Sigmoid colon (tissue), 7 donors: Measurements from ENCODE around the gene KAT2A. TPM values are rescaled to one million over a fixed set of nuclear protein-coding genes. Genes with fewer than 3 reads are reported as not detected.

Source experiments
- DNase-seq: peaks from one replicate; pipeline ENCODE4 v3.0.0-alpha.2; 2019
- H3K27ac ChIP-seq, 4 donors: fragments of 200-600 bp; sonication (generic); one replicate each; pipeline ENCODE4 v1.5.1; 2016 to 2019; ENCODE audit warnings: mild to moderate bottlenecking in 1 of 4
- H3K27me3 ChIP-seq, 3 donors: fragments of 200-600 bp; sonication (generic); one replicate each; pipeline ENCODE4 v1.5.1; 2019; ENCODE audit warnings: mild to moderate bottlenecking in 1 of 3
- H3K36me3 ChIP-seq, 4 donors: fragments of 200-600 bp; sonication (generic); one replicate each; pipeline ENCODE4 v1.5.1; 2016 to 2019
- H3K4me1 ChIP-seq, 4 donors: fragments of 200-600 bp; sonication (generic); one replicate each; pipeline ENCODE4 v1.5.1; 2017 to 2019
- H3K4me3 ChIP-seq, 4 donors: fragments of 200-600 bp; sonication (generic); one replicate each; pipeline ENCODE4 v1.5.1; 2017 to 2019; ENCODE audit warnings: mild to moderate bottlenecking in 2 of 4, moderate library complexity in 1 of 4
- H3K9me3 ChIP-seq, 4 donors: fragments of 200-600 bp in 3 of 4; sonication (generic) in 3 of 4; one replicate each; pipeline versions ENCODE4 v1.5.1 to v1.6.1; 2013 to 2019
- EP300 ChIP-seq, 4 donors: sonication (generic); formaldehyde crosslinking; IDR thresholded peaks; one replicate each; pipeline ENCODE4 v1.6.1; 2017; ENCODE audit warnings: antibody characterized with exemption in 4 of 4
- POLR2A ChIP-seq, 2 donors: fragments of 450-650 bp; IDR thresholded peaks; one replicate each; pipeline ENCODE4 v1.6.1; 2016; ENCODE audit warnings: antibody characterized with exemption in 2 of 2, mild to moderate bottlenecking in 2 of 2, moderate library complexity in 2 of 2
- POLR2AphosphoS5 ChIP-seq, 4 donors: sonication (generic); formaldehyde crosslinking; IDR thresholded peaks; one replicate each; pipeline ENCODE4 v1.6.1; 2017; ENCODE audit warnings: antibody characterized with exemption in 4 of 4
- WGBS, 2 donors: extraction: QIAGEN DNeasy Blood & Tissue Kit; methylation state at CpG; one replicate each; pipeline ENCODE4 v1.1.7; 2013; 5-methylcytosine and 5-hydroxymethylcytosine counted together
- intact Hi-C: fragments of 100-400 bp; cut with DNase I; formaldehyde crosslinking; loops from one replicate; pipeline ENCODE4 v1.15.1; 2023
- polyA plus RNA-seq, 3 donors: library from polyadenylated mRNA; stranded (reverse); fragments of 200-250 nt; gene quantifications; one replicate each; pipeline ENCODE4 v1.2.3, GENCODE V29; 2013
- total RNA-seq, 4 donors: library from RNA; depleted of rRNA; stranded (reverse); fragments of >200 nt; gene quantifications; one replicate each; pipeline ENCODE4 v1.1.0, GENCODE V29; 2016
- TF ChIP-seq, protein P1 (sequence below), 4 experiments: fragments of 450-650 bp in 3 of 4; fragments of 200-600 bp in 1 of 4; IDR thresholded peaks; one replicate each; pipeline ENCODE4 v1.5.1; 2016 to 2019; ENCODE audit warnings: antibody characterized with exemption in 4 of 4, mild to moderate bottlenecking in 3 of 4, moderate library complexity in 2 of 4
- donor health status: healthy with polysubstance abuse.
- donor health status: Bipolar disorder and iron deficiency.
- donor health status: healthy.

The KAT2A gene
- total and polyA plus RNA-seq, 7 donors: 6.9 to 95.8 (median 20.4) TPM

DNA sequence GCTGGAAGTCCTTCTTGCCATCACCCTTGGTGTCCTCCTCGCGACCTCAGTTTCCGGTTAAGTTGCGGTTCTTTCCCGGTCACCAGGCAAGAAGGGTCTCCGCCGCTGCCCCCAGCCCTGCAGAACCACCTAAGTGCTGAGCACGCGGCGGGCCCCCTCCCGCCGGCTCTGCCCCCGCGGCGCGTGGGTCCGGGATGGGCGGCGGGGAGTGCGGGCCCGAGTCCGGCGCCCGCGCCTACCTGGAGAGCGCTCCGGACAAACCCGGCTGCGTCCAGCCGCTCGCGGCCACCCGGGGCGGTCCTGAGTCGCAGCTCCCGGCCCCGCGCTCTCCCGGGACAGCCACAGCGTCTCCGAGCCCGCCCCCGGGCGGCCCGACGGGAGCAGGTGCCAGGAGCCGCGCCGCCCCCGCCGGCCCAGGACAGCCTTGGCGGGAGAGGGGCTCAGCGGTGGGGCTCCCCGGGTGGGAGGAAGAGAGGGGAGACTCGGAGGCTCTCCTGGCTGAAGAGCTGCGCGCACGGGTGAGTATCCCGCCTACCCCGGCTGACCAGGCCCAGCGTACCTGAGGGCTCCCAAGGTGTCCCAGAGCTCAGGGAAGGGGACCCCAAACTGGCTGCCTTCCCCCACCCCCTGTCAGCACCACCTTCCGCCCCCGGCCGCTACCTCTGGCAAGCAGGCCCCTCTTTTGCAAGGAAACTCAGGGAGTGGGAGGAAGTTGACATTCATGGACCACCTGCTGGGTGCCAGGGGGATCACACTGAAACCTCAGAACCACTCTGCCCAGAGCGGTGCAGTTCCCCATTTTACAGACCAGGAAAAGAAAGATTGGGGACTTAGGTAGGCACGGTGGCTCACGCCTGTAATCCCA, 48.6 kb downstream of the KAT2A start:
- Histone ChIP-seq H3K4me3 (peak overlapping the region in 3 of 4 donors; percentile 14 to 36 (median 34)), H3K4me1 (peaks cover 0 to 11% (median 9%) of the 10 kb centered on the region in 4 donors), H3K9me3 (no peaks in the 10 kb centered on the region), H3K27me3 (peaks cover 13 to 58% (median 26%) of the 10 kb centered on the region in 3 donors), H3K36me3 (no peaks in the 10 kb centered on the region), H3K27ac (no peak overlapping the region)
- no peak for TF ChIP-seq POLR2AphosphoS5 (IDR thresholded peaks at IDR 0.05)
- TF ChIP-seq, protein P1, sequence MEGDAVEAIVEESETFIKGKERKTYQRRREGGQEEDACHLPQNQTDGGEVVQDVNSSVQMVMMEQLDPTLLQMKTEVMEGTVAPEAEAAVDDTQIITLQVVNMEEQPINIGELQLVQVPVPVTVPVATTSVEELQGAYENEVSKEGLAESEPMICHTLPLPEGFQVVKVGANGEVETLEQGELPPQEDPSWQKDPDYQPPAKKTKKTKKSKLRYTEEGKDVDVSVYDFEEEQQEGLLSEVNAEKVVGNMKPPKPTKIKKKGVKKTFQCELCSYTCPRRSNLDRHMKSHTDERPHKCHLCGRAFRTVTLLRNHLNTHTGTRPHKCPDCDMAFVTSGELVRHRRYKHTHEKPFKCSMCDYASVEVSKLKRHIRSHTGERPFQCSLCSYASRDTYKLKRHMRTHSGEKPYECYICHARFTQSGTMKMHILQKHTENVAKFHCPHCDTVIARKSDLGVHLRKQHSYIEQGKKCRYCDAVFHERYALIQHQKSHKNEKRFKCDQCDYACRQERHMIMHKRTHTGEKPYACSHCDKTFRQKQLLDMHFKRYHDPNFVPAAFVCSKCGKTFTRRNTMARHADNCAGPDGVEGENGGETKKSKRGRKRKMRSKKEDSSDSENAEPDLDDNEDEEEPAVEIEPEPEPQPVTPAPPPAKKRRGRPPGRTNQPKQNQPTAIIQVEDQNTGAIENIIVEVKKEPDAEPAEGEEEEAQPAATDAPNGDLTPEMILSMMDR (IDR thresholded peaks at IDR 0.05): no peak
- TF ChIP-seq EP300 (IDR thresholded peaks at IDR 0.05): no peak
- no peak for TF ChIP-seq POLR2A (IDR thresholded peaks at IDR 0.05)
- intact Hi-C loops: no loop called here
- DNase-seq: no peak
- WGBS, 2 donors: 8 to 12% methylated on average over 67 of the region's 67 CpGs

DNA sequence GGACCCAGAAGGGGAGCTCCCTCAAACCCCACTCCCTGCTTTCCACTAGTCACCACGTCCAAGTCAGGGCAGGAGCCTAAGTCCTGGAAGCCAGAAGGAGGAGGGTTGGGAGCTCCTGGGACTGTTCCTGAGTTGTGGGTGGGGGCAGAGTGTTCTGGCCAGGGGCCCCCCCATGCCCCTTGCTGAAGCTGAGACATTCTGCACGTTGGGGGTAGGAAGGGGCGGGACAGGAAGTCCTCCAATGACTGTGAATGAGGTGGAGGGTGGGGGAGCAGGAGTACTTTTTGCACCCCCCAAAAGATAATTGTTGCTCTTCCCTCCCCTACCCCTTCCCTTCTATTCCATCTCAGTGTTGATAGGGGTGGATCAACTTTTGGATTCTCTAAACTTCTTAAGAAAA, 49.4 kb downstream of the KAT2A start:
- Histone ChIP-seq H3K4me3 (peak overlapping the region in 1 of 4 donors; percentile 34), H3K27ac (no peak overlapping the region), H3K4me1 (peaks cover 0 to 11% (median 9%) of the 10 kb centered on the region in 4 donors), H3K9me3 (no peaks in the 10 kb centered on the region), H3K27me3 (peaks cover 13 to 61% (median 26%) of the 10 kb centered on the region in 3 donors), H3K36me3 (no peaks in the 10 kb centered on the region)
- no peak for DNase-seq
- intact Hi-C loops: no loop called here
- TF ChIP-seq, protein P1 (IDR thresholded peaks at IDR 0.05): no peak
- TF ChIP-seq EP300 (IDR thresholded peaks at IDR 0.05): no peak
- TF ChIP-seq POLR2AphosphoS5 (IDR thresholded peaks at IDR 0.05): no peak
- WGBS, 2 donors: 23 to 27% methylated on average over 3 of the region's 3 CpGs

DNA sequence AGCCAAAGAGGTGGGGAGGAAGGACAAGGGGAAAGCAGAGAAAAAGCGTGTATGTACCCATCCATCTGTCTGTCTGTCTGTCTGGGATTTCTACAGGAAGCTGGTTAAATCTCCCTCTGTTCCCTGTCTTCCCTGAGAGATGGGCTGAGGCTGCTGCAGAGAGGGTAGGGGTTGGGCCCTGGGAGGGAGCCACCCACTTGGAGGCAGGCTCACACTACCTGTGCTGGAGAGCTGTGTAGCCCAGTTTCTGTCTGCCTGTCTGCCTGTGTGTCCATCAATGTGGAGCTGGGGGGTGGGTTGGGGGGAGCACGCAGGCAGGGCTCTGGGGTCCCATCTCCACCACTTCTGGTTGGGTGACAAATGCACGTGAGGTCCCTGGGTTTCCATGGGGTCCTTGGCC, 52.2 kb downstream of the KAT2A start:
- DNase-seq: no peak
- intact Hi-C loops: loop anchor here (5.0 kb wide), 1 partner anchor 42 kb away; no protein-coding TSS in a partner anchor
- no peaks in the 10 kb centered on the region for H3K36me3 ChIP-seq
- no peak overlapping the region for H3K4me3 ChIP-seq
- TF ChIP-seq, protein P1 (IDR thresholded peaks at IDR 0.05): no peak
- TF ChIP-seq EP300 (IDR thresholded peaks at IDR 0.05) (no peak), POLR2A (IDR thresholded peaks at IDR 0.05) (no peak), POLR2AphosphoS5 (IDR thresholded peaks at IDR 0.05) (no peak)
- H3K4me1 ChIP-seq: peaks cover 0 to 11% (median 9%) of the 10 kb centered on the region in 4 donors
- no peaks in the 10 kb centered on the region for H3K9me3 ChIP-seq
- no peak overlapping the region for H3K27ac ChIP-seq
- H3K27me3 ChIP-seq: peaks cover 13 to 55% (median 26%) of the 10 kb centered on the region in 3 donors
- 64 to 81% methylated on average over 3 of the region's 3 CpGs for whole genome bisulfite sequencing, 2 donors

DNA sequence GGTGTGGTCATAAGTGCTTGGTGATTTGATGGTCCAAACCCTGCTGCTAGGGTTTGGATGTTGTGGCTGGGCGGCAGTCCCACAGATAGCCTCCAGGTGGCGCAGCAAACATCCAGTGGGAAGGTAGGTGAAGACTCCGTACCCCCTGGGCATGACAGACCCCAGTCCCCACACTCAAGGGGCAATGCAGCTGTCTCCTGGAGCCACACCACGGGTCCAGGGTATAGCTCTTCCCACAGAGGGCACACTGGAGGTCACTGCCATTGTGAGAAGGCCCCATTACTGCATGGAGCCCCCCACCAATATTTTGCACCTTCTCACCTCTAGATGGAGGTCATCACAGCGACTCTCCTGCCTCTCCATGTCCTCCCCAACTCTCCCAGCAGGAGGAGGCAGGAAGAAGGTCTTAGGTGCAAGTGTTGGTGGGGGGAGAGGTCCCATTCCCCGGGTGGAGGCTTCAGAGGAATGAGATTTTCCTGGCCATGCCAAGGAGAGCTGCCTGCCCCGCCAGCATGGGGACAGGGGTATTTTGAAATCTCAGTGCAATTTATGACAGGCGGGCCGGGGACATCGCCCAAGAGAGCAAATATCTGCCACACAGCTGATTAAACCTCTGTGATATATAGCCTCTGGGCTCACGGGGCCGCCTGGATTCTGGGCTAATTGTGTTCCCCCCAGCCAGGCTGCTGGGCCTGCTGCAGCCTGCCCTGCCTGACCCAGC, 53.6 kb downstream of the KAT2A start:
- TF ChIP-seq, protein P1 (IDR thresholded peaks at IDR 0.05): peak; percentile 78 to 94 (median 83)
- TF ChIP-seq EP300 (IDR thresholded peaks at IDR 0.05) (no peak), POLR2AphosphoS5 (IDR thresholded peaks at IDR 0.05) (no peak), POLR2A (IDR thresholded peaks at IDR 0.05) (no peak)
- DNase-seq: peak; percentile 75
- intact Hi-C loops: loop anchor here (1.0 to 5.0 kb wide), 2 partner anchors 40 to 49 kb away; no protein-coding TSS in a partner anchor
- no peaks in the 10 kb centered on the region for H3K36me3 ChIP-seq
- 6 to 41% methylated on average over 12 of the region's 12 CpGs for WGBS, 2 donors
- H3K27ac ChIP-seq: no peak overlapping the region
- H3K4me1 ChIP-seq: peaks cover 0 to 8% (median 7%) of the 10 kb centered on the region in 4 donors
- no peak overlapping the region for H3K4me3 ChIP-seq
- peaks cover 8 to 41% (median 21%) of the 10 kb centered on the region in 3 donors for H3K27me3 ChIP-seq
- no peaks in the 10 kb centered on the region for H3K9me3 ChIP-seq
